ENCODE results near the gene TTLL9. TPM values are rescaled to one million over a fixed set of nuclear protein-coding genes. Genes with fewer than 3 reads are reported as not detected.

The TTLL9 gene
- total and polyA plus RNA-seq, 2 experiments from 2014 or later = 0.09 to 0.15 TPM

- Histone ChIP-seq H3K4me3 (no peak overlapping the region), H3K9me3 (ENCODE audit: low read depth) (no peaks in the 10 kb centered on the region), H3K27ac (no peak overlapping the region), H3K27me3 (no peaks in the 10 kb centered on the region), H3K4me1 (ENCODE audit: low read depth) (no peaks in the 10 kb centered on the region), H3K36me3 (no peaks in the 10 kb centered on the region)
- TF ChIP-seq, protein P1, sequence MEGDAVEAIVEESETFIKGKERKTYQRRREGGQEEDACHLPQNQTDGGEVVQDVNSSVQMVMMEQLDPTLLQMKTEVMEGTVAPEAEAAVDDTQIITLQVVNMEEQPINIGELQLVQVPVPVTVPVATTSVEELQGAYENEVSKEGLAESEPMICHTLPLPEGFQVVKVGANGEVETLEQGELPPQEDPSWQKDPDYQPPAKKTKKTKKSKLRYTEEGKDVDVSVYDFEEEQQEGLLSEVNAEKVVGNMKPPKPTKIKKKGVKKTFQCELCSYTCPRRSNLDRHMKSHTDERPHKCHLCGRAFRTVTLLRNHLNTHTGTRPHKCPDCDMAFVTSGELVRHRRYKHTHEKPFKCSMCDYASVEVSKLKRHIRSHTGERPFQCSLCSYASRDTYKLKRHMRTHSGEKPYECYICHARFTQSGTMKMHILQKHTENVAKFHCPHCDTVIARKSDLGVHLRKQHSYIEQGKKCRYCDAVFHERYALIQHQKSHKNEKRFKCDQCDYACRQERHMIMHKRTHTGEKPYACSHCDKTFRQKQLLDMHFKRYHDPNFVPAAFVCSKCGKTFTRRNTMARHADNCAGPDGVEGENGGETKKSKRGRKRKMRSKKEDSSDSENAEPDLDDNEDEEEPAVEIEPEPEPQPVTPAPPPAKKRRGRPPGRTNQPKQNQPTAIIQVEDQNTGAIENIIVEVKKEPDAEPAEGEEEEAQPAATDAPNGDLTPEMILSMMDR (IDR thresholded peaks at IDR 0.05; ENCODE audit: low read depth, low read length) = no peak
- no peak for DNase-seq (ENCODE audit: low read depth in 1 of 2, low spot score in 1 of 2)
These were observed 64.1 kb downstream of the TTLL9 start for GRCh38 chr20:31934491-31934890.

- TF ChIP-seq, protein P1 (IDR thresholded peaks at IDR 0.05; ENCODE audit: low read depth, low read length) = no peak
- Histone ChIP-seq H3K27me3 (no peaks in the 10 kb centered on the region), H3K9me3 (ENCODE audit: low read depth) (no peaks in the 10 kb centered on the region), H3K4me1 (ENCODE audit: low read depth) (no peaks in the 10 kb centered on the region), H3K4me3 (no peak overlapping the region), H3K27ac (no peak overlapping the region), H3K36me3 (no peaks in the 10 kb centered on the region)
- peak in 1 of 2 donors; percentile 30 for DNase-seq (ENCODE audit: low read depth in 1 of 2, low spot score in 1 of 2)
These were observed 64.7 kb downstream of the TTLL9 start for GRCh38 chr20:31934968-31935764.

- Histone ChIP-seq H3K4me3 (no peak overlapping the region), H3K9me3 (ENCODE audit: low read depth) (no peaks in the 10 kb centered on the region), H3K4me1 (ENCODE audit: low read depth) (no peaks in the 10 kb centered on the region), H3K27ac (no peak overlapping the region), H3K27me3 (no peaks in the 10 kb centered on the region), H3K36me3 (no peaks in the 10 kb centered on the region)
- no peak for DNase-seq (ENCODE audit: low read depth in 1 of 2, low spot score in 1 of 2)
- TF ChIP-seq, protein P1 (IDR thresholded peaks at IDR 0.05; ENCODE audit: low read depth, low read length) = no peak
These were observed 66.0 kb downstream of the TTLL9 start for GRCh38 chr20:31936420-31936819.

DNA sequence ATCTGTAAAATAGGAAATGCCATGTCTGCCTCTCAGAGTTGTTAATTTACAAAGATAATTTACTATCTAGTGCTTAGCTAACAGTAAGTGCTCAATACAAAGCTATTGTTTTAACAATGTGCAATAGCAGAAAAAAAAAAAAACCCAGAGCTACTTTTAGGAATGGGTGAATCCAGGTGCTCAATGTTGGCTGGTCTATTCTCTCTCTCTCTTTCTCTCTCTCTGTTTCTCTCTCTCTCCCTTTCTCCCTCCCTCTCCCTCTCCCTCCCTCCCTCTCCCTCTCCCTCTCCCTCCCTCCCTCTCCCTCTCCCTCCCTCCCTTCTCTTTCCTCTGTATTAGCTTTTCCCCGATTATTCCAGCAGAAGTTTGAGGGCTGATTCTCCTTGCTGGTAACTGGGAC is 67.4 kb downstream of the TTLL9 start:
- no peaks in the 10 kb centered on the region for H3K27me3 ChIP-seq
- no peaks in the 10 kb centered on the region for H3K36me3 ChIP-seq
- no peak overlapping the region for H3K27ac ChIP-seq
- no peaks in the 10 kb centered on the region for H3K9me3 ChIP-seq (ENCODE audit: low read depth)
- TF ChIP-seq, protein P1 (IDR thresholded peaks at IDR 0.05; ENCODE audit: low read depth, low read length) = no peak
- H3K4me3 ChIP-seq = no peak overlapping the region
- no peak for DNase-seq (ENCODE audit: low read depth in 1 of 2, low spot score in 1 of 2)
- no peaks in the 10 kb centered on the region for H3K4me1 ChIP-seq (ENCODE audit: low read depth)

GRCh38 chr20:31939661-31940060 is 69.2 kb downstream of the TTLL9 start:
- Histone ChIP-seq H3K27me3 (no peaks in the 10 kb centered on the region), H3K4me1 (ENCODE audit: low read depth) (no peaks in the 10 kb centered on the region), H3K4me3 (no peak overlapping the region), H3K27ac (no peak overlapping the region), H3K9me3 (ENCODE audit: low read depth) (no peaks in the 10 kb centered on the region), H3K36me3 (no peaks in the 10 kb centered on the region)
- DNase-seq (ENCODE audit: low read depth in 1 of 2, low spot score in 1 of 2) = no peak
- TF ChIP-seq, protein P1 (IDR thresholded peaks at IDR 0.05; ENCODE audit: low read depth, low read length) = no peak
